NCI-H446 treated with DMSO at 0.1 percent for 48 hours (cell line): ENCODE data around the gene SGK1.

Source experiments
- DNase-seq: peaks from one replicate; lab custom pipeline; 2025; lab: John Stamatoyannopoulos, UW

The SGK1 gene

DNA sequence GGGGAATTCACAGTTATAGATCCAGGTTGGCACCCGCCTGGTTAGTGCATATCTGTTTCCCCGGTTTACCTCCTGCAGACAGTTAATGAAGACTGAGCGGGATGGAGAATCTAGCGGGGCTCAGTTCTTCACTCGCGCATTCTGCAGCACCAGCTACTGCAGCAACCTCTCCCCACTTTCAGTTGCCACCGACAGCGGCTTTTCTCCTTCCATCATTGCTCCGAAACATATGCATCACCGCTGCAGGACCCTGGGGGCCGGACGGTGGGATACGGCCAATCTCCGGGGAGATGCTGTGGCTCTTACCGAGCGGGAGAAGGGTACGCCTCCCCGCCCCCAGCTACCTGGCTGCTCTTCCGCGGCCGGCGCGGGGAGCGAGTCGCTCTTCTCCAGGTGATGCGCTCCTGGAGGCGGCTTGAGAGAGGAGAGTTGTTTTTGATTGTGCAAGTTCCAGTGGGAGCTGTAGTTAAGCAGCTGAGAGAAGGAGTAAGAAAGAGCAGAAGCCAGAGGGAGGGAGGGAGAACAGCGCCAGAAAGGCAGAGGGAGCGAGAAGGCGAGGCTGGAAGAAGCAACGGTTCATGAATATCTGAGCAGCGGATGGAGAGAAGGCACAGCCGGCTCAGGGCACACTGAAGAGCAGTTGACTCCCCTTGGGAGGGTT is at the start of gene SGK1:
TSS of gene SGK1 (minus strand) at position 642 of the 661 bp plus-strand sequence. CDS start 652 bp downstream, outside the sequence.
- no peak for DNase-seq

GRCh38 chr6:134363323-134364039 is 45.6 kb upstream of the SGK1 start:
- no peak for DNase-seq

GRCh38 chr6:134361011-134361410 is 43.1 kb upstream of the SGK1 start:
- no peak for DNase-seq

DNA sequence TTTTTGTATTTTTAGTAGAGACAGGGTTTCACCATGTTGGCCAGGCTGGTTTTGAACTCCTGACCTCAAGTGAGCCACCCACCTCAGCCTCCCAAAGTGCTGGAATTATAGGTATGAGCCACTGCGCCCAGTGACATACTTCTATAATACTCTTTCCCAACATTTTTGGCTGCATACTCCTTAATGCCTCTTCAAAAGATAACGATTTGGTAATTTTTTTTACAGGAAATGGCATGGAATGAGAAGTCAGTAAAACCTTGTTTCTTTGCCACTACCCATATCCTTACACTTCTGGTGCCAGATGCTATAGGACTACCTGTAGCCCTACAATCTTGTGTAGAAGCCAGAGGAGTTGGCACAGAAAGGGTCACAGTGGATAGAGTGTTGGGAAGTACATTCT is 41.4 kb upstream of the SGK1 start:
- no peak for DNase-seq

DNA sequence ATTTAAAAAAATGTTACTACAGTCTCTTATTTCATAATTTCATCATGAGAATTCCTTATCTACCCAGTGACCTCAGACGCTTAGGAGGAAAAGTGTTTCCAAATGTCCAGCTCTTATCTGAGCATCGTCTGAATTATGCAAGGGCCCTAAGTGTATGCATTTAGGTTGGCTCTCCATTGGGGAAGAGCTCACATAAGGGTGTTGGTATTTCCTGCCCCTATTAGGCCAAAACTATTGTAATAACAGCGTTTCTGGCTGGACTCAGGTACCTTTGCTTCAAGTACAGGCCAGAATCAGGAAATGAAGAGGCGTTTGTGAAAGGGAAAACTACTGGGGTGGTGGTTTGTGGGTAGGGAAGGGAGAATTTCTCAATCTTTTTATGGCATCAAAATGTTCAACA is 40.4 kb upstream of the SGK1 start:
- DNase-seq: no peak

- no peak for DNase-seq
Observed at GRCh38 chr6:134357022-134357487, 39.1 kb upstream of the SGK1 start.

GRCh38 chr6:134356405-134356804 is 38.5 kb upstream of the SGK1 start:
- DNase-seq: no peak

GRCh38 chr6:134352786-134353480 is 35.0 kb upstream of the SGK1 start:
- no peak for DNase-seq

DNA sequence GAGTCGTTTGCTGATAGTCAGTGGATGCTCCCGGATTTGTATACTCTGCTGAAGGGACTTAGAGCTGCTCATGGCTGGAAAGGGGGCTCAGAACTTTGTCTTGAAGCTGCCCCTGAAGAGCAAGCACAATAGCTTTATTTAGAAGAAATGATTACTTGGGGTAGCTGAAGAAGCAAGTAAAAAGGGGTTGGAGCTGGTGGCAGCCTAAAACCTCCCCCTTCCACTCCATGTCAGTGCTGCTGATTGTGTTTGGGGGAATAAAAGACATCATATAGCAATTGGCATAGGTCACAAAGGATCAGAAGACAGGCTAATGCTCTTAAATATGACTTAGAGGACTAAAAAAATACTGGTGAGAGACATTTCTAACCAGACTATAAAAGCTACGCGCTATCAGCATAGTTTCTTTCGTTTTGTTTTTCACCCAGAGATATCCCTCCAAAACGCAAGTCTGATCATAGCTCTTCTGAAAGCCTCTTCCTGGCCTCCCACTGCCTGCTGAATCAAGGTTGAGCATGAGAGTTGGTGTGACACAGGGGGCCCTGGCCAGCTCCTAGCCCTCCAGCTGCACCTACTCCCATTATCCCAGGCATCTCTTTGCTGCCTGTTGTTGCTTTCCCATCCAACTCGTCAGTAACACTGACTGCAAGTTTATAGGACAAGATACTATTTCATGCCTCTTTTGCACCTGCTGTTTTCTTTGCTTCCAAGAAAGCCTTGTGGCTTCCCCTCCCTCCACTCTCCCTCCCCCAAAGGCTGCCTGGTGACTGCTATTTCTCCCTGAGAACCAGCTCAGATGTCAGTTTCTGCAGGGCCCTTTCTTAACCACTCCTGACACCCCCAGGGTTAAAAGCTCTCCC is 33.9 kb upstream of the SGK1 start:
- DNase-seq: no peak

DNA sequence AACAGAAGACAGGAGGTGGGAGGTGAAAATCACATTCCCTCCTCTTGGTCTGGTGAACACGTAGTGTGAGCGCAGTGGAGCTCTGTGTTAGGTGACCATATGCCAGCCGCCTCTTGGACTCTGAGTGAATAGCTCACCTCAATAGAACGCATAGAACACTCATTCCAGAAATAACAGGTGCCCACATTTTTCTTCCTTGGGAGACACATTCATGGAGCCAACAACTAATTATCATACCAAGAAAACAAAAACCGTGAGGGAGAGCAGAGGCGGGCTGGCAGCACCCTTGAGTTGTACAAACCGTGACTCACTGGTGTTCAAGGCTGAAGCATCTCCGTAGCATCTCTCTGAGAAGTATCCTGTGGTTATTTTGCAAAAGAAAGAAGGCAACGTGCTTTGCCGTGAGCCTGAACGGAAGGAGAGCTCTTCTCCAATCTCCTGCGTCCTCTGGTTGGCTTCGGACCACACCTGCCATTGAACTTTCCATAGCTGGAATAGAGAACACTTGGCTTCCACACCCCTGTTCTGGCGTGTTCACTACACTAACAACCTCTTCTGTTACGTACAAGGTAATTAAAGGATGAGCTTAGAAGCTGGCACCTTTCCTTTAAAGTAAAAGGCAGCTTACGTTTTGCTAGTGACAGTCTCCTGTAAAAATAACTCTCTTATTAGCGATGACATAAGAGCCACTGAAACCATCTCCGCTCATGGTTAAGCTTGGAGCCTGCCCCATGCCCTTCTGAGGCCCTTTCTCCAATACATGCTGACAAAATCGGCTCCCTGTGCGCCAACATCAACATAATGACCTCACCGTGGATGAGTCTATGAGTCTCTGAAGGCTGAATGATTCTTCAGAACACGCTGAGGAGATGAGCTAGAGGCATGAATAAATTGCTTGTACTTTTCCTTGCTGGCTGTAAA is 30.2 kb upstream of the SGK1 start:
- peak; percentile 64 for DNase-seq

DNA sequence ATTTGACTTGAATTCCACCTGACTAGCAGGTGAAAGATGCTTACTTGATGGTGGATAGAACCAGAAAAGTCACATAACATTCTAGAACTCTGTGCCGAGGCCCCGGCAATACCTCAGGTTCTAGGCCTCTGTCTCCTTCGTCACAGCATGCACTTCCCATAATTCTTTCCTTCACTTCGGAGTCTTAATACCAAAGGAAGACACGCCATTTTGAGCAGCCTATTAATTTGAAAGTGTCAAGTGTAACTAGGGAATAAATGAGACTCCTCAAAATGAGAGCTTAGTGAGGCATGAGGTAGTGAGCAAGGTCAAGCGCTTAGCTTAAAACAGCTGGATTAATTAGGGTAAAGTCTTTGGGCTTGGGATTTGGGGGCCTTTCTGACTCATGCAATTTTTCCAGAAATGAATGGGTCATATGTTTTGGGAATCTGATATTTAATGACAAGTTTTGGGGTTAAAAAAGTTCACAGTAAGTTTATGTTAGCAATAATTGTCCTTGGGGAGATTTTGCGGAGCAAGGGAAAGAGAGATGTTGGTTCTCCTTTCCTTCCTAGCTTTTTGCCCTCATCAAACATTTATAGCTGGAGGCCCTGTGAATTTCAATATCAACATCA is 29.1 kb upstream of the SGK1 start:
- no peak for DNase-seq

DNA sequence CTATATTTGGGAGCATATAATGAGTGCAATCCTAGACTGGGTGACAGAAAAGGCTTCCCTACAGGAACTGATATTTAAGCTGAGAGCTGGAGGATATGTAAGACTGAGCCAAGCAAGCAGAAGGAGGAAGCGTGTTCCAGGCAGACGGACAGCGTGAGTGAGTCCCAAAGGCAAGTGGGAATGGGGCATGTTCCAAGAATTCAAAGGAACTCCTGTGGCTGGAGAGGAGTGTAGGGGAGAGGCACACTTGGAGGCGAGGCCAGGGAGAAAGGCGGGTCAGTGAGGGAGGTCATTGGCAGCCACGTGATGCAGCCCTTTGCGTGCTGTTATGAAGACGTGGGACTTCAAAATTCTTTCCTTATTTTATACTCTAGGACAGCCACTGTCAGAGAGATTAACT is 27.9 kb upstream of the SGK1 start:
- DNase-seq: peak; percentile 53

DNA sequence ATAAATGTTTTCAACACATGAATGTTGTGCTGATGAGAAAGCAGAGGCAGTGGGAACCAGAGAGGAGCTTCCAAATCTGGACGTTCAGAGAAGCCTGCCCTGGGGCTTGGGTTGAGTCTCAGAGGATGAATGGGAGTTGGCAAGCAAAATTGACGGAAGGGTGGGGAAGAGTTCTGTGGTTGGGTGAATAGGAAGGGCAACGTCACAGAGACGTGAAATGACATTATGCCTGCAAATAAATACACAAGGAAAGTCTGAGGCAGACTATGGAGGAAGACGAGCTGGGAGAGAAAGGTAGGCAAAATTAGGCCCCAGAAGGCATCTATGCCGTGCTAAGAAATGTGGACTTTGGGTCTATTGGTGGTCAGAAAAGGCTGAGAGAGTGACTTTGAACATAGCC is 25.2 kb upstream of the SGK1 start:
- no peak for DNase-seq

GRCh38 chr6:134341999-134342567 is 24.2 kb upstream of the SGK1 start:
- no peak for DNase-seq

- DNase-seq: no peak
Observed at GRCh38 chr6:134340179-134340975, 22.5 kb upstream of the SGK1 start.

- DNase-seq: no peak
Observed at GRCh38 chr6:134339216-134339615, 21.3 kb upstream of the SGK1 start.

DNA sequence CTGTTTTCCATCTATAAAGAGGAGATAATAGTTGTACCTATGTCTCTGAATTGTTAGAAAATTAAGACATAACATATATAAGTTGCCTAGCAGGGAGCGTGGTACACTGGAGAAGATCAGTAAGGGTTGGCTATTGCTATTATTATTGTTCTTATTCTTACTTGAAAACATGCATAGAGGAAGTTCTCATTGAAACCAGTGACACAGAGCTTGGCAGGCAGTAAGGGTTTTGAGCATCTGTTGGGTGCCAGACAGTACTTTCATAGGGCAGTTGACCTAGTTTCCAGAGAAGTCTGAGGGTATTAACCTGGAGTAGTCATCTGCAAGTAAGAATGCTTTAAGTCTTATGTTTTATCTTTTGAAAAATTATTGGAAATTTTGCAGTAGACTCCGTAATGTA is 13.3 kb upstream of the SGK1 start:
- DNase-seq: peak; percentile 62

GRCh38 chr6:134330555-134330954 is 12.6 kb upstream of the SGK1 start:
- DNase-seq: no peak

GRCh38 chr6:134328792-134329191 is 10.9 kb upstream of the SGK1 start:
- no peak for DNase-seq
